PC-9 (cell line): Measurements from ENCODE around the gene SLC39A2. TPM values are rescaled to one million over a fixed set of nuclear protein-coding genes. Genes with fewer than 3 reads are reported as not detected.

Source experiments
- BruUV-seq: library from RNA; stranded (reverse); fragments of 400-500 nt; replicated peaks from 2 replicates; lab custom pipeline; 2021; lab: Mats Ljungman, UMichigan
- CTCF ChIA-PET: fragments of 300-600 bp; sonication (Branson Sonifier 250); formaldehyde crosslinking; loops from one replicate; lab custom pipeline; 2022; ENCODE audit warnings: antibody characterized with exemption; lab: Charles Lee
- POLR2A ChIA-PET: fragments of 300-600 bp; sonication (Branson Sonifier 250); formaldehyde crosslinking; loops from one replicate; lab custom pipeline; 2022; ENCODE audit warnings: antibody characterized with exemption; ENCODE audit not compliant: unreplicated experiment; lab: Charles Lee
- DNase-seq, 2 experiments: peaks; one replicate each; pipeline versions ENCODE4 v3.0.0 to v3.0.0-alpha.2; 2015 to 2022; ENCODE audit warnings: mixed read lengths in 1 of 2
- H2AFZ ChIP-seq: fragments of 200-600 bp; sonication (generic); 2 replicates; pipeline ENCODE4 v1.8.1; 2017; ENCODE audit warnings: antibody characterized with exemption
- H3F3A ChIP-seq: fragments of 200-600 bp; sonication (generic); 2 replicates; pipeline ENCODE4 v1.8.1; 2017; ENCODE audit warnings: antibody characterized with exemption, mild to moderate bottlenecking, low read depth; ENCODE audit not compliant: insufficient read depth
- H3K27ac ChIP-seq: fragments of 200-600 bp; sonication (generic); 2 replicates; pipeline ENCODE4 v1.6.1; 2016; ENCODE audit warnings: mixed run types
- H3K27me3 ChIP-seq: fragments of 200-600 bp; sonication (generic); 2 replicates; pipeline ENCODE4 v1.6.1; 2016; ENCODE audit warnings: low read depth, mixed run types; ENCODE audit not compliant: insufficient read depth
- H3K36me3 ChIP-seq: fragments of 200-600 bp; sonication (generic); 2 replicates; pipeline ENCODE4 v1.6.1; 2016; ENCODE audit warnings: low read depth, mixed run types
- H3K4me1 ChIP-seq: fragments of 200-600 bp; sonication (generic); replicated peaks from 2 replicates; pipeline ENCODE4 v1.6.1; 2016; ENCODE audit warnings: mixed run types; ENCODE audit not compliant: insufficient read depth
- H3K4me2 ChIP-seq: fragments of 200-600 bp; sonication (generic); 2 replicates; pipeline ENCODE4 v1.6.1; 2017; ENCODE audit warnings: mixed run types
- H3K4me3 ChIP-seq: fragments of 200-600 bp; sonication (generic); 2 replicates; pipeline ENCODE4 v1.6.1; 2016; ENCODE audit warnings: mixed run types
- H3K79me2 ChIP-seq: fragments of 200-600 bp; sonication (generic); 2 replicates; pipeline ENCODE4 v1.6.1; 2017; ENCODE audit warnings: low read depth, mixed run types
- H3K9me2 ChIP-seq: fragments of 200-600 bp; sonication (generic); 2 replicates; pipeline ENCODE4 v1.8.1; 2017; ENCODE audit warnings: mild to moderate bottlenecking; ENCODE audit not compliant: insufficient read depth
- H3K9me3 ChIP-seq: fragments of 200-600 bp; sonication (generic); 2 replicates; pipeline ENCODE4 v1.8.1; 2016; ENCODE audit warnings: low read depth; ENCODE audit not compliant: insufficient read depth
- H4K20me1 ChIP-seq: fragments of 200-600 bp; sonication (generic); 2 replicates; pipeline ENCODE4 v1.8.1; 2017; ENCODE audit not compliant: insufficient read depth
- CTCF ChIP-seq: fragments of 200-600 bp; sonication (generic); conservative IDR thresholded peaks from 2 replicates; pipeline ENCODE4 v1.6.1; 2017; ENCODE audit warnings: mixed run types, antibody characterized with exemption, mild to moderate bottlenecking, moderate library complexity
- EZH2 ChIP-seq: fragments of 200-600 bp; sonication (generic); IDR thresholded peaks from 2 replicates; pipeline ENCODE4 v1.8.0; 2017; ENCODE audit warnings: antibody characterized with exemption, low read depth
- intact Hi-C: fragments of 100-400 bp; cut with micrococcal nuclease; formaldehyde crosslinking; loops from one replicate; pipeline ENCODE4 v1.10.0; 2022; ENCODE audit not compliant: unreplicated experiment
- total RNA-seq: library from RNA; stranded (reverse); gene quantifications from 2 replicates; pipeline ENCODE4 v1.2.3, GENCODE V29; 2021

The SLC39A2 gene
- total RNA-seq, 1 experiment from 2014 or later = 0.35 TPM

GRCh38 chr14:21033133-21033698 lies 34.1 kb downstream of the SLC39A2 start:
- no TSS peak for BruUV-seq
- intact Hi-C loops = no loop called here
- H3K9me3 ChIP-seq = no peaks in the 10 kb centered on the region
- ChIA-PET CTCF (no interaction called here), POLR2A (no interaction called here)
- no peak for DNase-seq
- no peak overlapping the region for H3K4me3 ChIP-seq
- no peaks in the 10 kb centered on the region for H4K20me1 ChIP-seq
- no peaks in the 10 kb centered on the region for H3F3A ChIP-seq
- TF ChIP-seq EZH2 (no peak), CTCF (no peak)
- no peak overlapping the region for H3K4me2 ChIP-seq
- H3K27me3 ChIP-seq = no peaks in the 10 kb centered on the region; the same call in 1 of the 2 replicates
- no peaks in the 10 kb centered on the region for H3K79me2 ChIP-seq
- H2AFZ ChIP-seq = no peak overlapping the region
- no peak overlapping the region for H3K27ac ChIP-seq
- H3K36me3 ChIP-seq = no peaks in the 10 kb centered on the region
- H3K4me1 ChIP-seq = no peaks in the 10 kb centered on the region
- no peaks in the 10 kb centered on the region for H3K9me2 ChIP-seq

GRCh38 chr14:21034707-21035106 lies 35.6 kb downstream of the SLC39A2 start, which contains the start of gene RNASE13:
Gene RNASE13 (minus strand): TSS chr14:21034807. CDS start chr14:21034288, 519 bp downstream.
- H3K4me3 ChIP-seq = no peak within 1 kb of the TSS
- no peak within 1 kb of the TSS for H3K4me2 ChIP-seq
- H3K79me2 ChIP-seq = no peaks in the 10 kb centered on the region
- TF ChIP-seq CTCF (no peak), EZH2 (no peak)
- H3K36me3 ChIP-seq = no peaks in the 10 kb centered on the region
- DNase-seq = no peak
- ChIA-PET CTCF (interaction anchor here (0.6 kb wide), 1 partner anchor 73 kb away, joined by 10 read pairs; no protein-coding TSS in a partner anchor), POLR2A (no interaction called here)
- H3F3A ChIP-seq = no peaks in the 10 kb centered on the region
- H3K27me3 ChIP-seq = no peaks in the 10 kb centered on the region; the same call in 1 of the 2 replicates
- no peaks in the 10 kb centered on the region for H3K4me1 ChIP-seq
- no peaks in the 10 kb centered on the region for H3K9me2 ChIP-seq
- no peaks in the 10 kb centered on the region for H3K9me3 ChIP-seq
- no peak within 1 kb of the TSS for H2AFZ ChIP-seq
- BruUV-seq = no TSS peak
- no peaks in the 10 kb centered on the region for H4K20me1 ChIP-seq
- intact Hi-C loops = no loop called here
- H3K27ac ChIP-seq = no peak within 1 kb of the TSS

GRCh38 chr14:21036751-21037150 lies 37.7 kb downstream of the SLC39A2 start:
- POLR2A ChIA-PET = interaction anchor here (0.5 kb wide), 1 partner anchor 62 kb away, joined by 8 read pairs; no protein-coding TSS in a partner anchor
- no TSS peak for BruUV-seq
- H2AFZ ChIP-seq = no peak overlapping the region
- H3K9me2 ChIP-seq = no peaks in the 10 kb centered on the region
- H4K20me1 ChIP-seq = no peaks in the 10 kb centered on the region
- TF ChIP-seq CTCF (no peak), EZH2 (no peak)
- H3K27me3 ChIP-seq = no peaks in the 10 kb centered on the region; the same call in 1 of the 2 replicates
- peak; percentile 22 to 61 for DNase-seq
- CTCF ChIA-PET = interaction anchor here (1.3 kb wide), 1 partner anchor 22 kb away, joined by 4 read pairs; no protein-coding TSS in a partner anchor
- no peaks in the 10 kb centered on the region for H3K9me3 ChIP-seq
- H3K36me3 ChIP-seq = no peaks in the 10 kb centered on the region
- no peak overlapping the region for H3K4me2 ChIP-seq
- H3F3A ChIP-seq = no peaks in the 10 kb centered on the region
- intact Hi-C loops = no loop called here
- no peak overlapping the region for H3K27ac ChIP-seq
- no peaks in the 10 kb centered on the region for H3K4me1 ChIP-seq
- no peak overlapping the region for H3K4me3 ChIP-seq
- H3K79me2 ChIP-seq = no peaks in the 10 kb centered on the region
